NCI-H146 treated with DMSO at 0.1 percent for 48 hours (cell line): ENCODE results near the gene METTL27.
"Not testable (repeated sequence)": the region's sequence is repeated elsewhere in the genome, so short reads cannot be mapped to it uniquely, and the experiment has no call there.

Source experiments
- DNase-seq: peaks from one replicate; lab custom pipeline; 2025; ENCODE audit not compliant: unreplicated experiment; lab: John Stamatoyannopoulos, UW

Gene METTL27

GRCh38 chr7:73821597-73822285 is 20.6 kb downstream of the METTL27 start:
- DNase-seq = not testable (repeated sequence)

- no peak for DNase-seq
Observed at GRCh38 chr7:73820013-73820412, 22.3 kb downstream of the METTL27 start.

GRCh38 chr7:73817121-73817520 is 25.2 kb downstream of the METTL27 start:
- no peak for DNase-seq

GRCh38 chr7:73815436-73815835 is 26.9 kb downstream of the METTL27 start:
- DNase-seq = no peak

GRCh38 chr7:73812996-73813395 is 29.3 kb downstream of the METTL27 start:
- DNase-seq = no peak

- DNase-seq = peak; percentile 16
Observed at GRCh38 chr7:73811760-73812168, 30.6 kb downstream of the METTL27 start.

GRCh38 chr7:73810998-73811360 is 31.3 kb downstream of the METTL27 start:
- DNase-seq = no peak

GRCh38 chr7:73809467-73809951 is 32.8 kb downstream of the METTL27 start:
- no peak for DNase-seq

GRCh38 chr7:73802459-73802858 is 39.9 kb downstream of the METTL27 start:
- DNase-seq = no peak

- no peak for DNase-seq
Observed at GRCh38 chr7:73801577-73801976, 40.7 kb downstream of the METTL27 start.

GRCh38 chr7:73799282-73800141 is 42.8 kb downstream of the METTL27 start:
- no peak for DNase-seq

GRCh38 chr7:73797176-73797575 is 45.1 kb downstream of the METTL27 start:
- not testable (repeated sequence) for DNase-seq

- DNase-seq = not testable (repeated sequence)
Observed at GRCh38 chr7:73796656-73797055, 45.7 kb downstream of the METTL27 start.

- DNase-seq = not testable (repeated sequence)
Observed at GRCh38 chr7:73795188-73795587, 47.1 kb downstream of the METTL27 start.

GRCh38 chr7:73791170-73791690 is 51.1 kb downstream of the METTL27 start:
- DNase-seq = not testable (repeated sequence)

GRCh38 chr7:73789051-73789450 is 53.3 kb downstream of the METTL27 start:
- no peak for DNase-seq

- DNase-seq = not testable (repeated sequence)
Observed at GRCh38 chr7:73787786-73788048, 54.6 kb downstream of the METTL27 start.

GRCh38 chr7:73786588-73786987 is 55.7 kb downstream of the METTL27 start:
- no peak for DNase-seq
